HEK293T (cell line): ENCODE results near the gene DNER.

Experiments
- CTCF ChIA-PET: fragments of 350-600 bp; formaldehyde crosslinking; extraction: SDS; loops from one replicate; lab custom pipeline; 2021; ENCODE audit warnings: antibody characterized with exemption, inconsistent platforms; lab: Yijun Ruan, JAX
- POLR2A ChIA-PET: fragments of 350-600 bp; formaldehyde crosslinking; extraction: SDS; loops from one replicate; lab custom pipeline; 2020; ENCODE audit warnings: antibody characterized with exemption, inconsistent platforms; lab: Yijun Ruan, JAX
- DNase-seq: peaks from one replicate; pipeline ENCODE4 v3.0.0; 2012; ENCODE audit warnings: mixed read lengths; ENCODE audit errors: extremely low spot score
- ARNT ChIP-seq: fragments of 450-650 bp; IDR thresholded peaks from 2 replicates; pipeline ENCODE4 v1.6.1; 2017; ENCODE audit warnings: mild to moderate bottlenecking
- BHLHE40 ChIP-seq: fragments of 450-650 bp; IDR thresholded peaks from 2 replicates; pipeline ENCODE4 v1.6.1; 2016; ENCODE audit warnings: mild to moderate bottlenecking, moderate library complexity, borderline replicate concordance
- CTBP1 ChIP-seq: fragments of 450-650 bp; IDR thresholded peaks from 2 replicates; pipeline ENCODE4 v1.6.1; 2016; ENCODE audit warnings: borderline replicate concordance
- ELF4 ChIP-seq: fragments of 450-650 bp; IDR thresholded peaks from 2 replicates; pipeline ENCODE4 v1.6.1; 2017; ENCODE audit warnings: antibody characterized with exemption
- FOXA1 ChIP-seq: fragments of 450-650 bp; IDR thresholded peaks from 2 replicates; pipeline ENCODE4 v1.6.1; 2016; ENCODE audit warnings: mild to moderate bottlenecking
- FOXK2 ChIP-seq: fragments of 450-650 bp; IDR thresholded peaks from 2 replicates; pipeline ENCODE4 v1.6.1; 2016; ENCODE audit warnings: mild to moderate bottlenecking
- FOXM1 ChIP-seq: fragments of 450-650 bp; IDR thresholded peaks from 2 replicates; pipeline ENCODE4 v1.6.1; 2017; ENCODE audit warnings: mild to moderate bottlenecking, borderline replicate concordance
- HDGF ChIP-seq: fragments of 450-650 bp; IDR thresholded peaks from 2 replicates; pipeline ENCODE4 v1.6.1; 2017; ENCODE audit warnings: antibody characterized with exemption, borderline replicate concordance
- L3MBTL2 ChIP-seq: fragments of 450-650 bp; conservative IDR thresholded peaks from 2 replicates; pipeline ENCODE4 v1.6.1; 2016; ENCODE audit warnings: mild to moderate bottlenecking
- LEF1 ChIP-seq: fragments of 450-650 bp; IDR thresholded peaks from 2 replicates; pipeline ENCODE4 v1.6.1; 2017; ENCODE audit warnings: mild to moderate bottlenecking, borderline replicate concordance
- NFRKB ChIP-seq: fragments of 450-650 bp; IDR thresholded peaks from 2 replicates; pipeline ENCODE4 v1.6.1; 2016; ENCODE audit warnings: mild to moderate bottlenecking, moderate library complexity
- SP1 ChIP-seq: fragments of 450-650 bp; IDR thresholded peaks from 2 replicates; pipeline ENCODE4 v1.6.1; 2017
- SUZ12 ChIP-seq: fragments of 450-650 bp; IDR thresholded peaks from 2 replicates; pipeline ENCODE4 v1.6.1; 2016; ENCODE audit warnings: mild to moderate bottlenecking
- TARDBP ChIP-seq: fragments of 450-650 bp; IDR thresholded peaks from 2 replicates; pipeline ENCODE4 v1.6.1; 2016
- ZNF384 ChIP-seq: fragments of 450-650 bp; IDR thresholded peaks from 2 replicates; pipeline ENCODE4 v1.6.1; 2016
- TF ChIP-seq, protein P1 (sequence below): fragments of 450-650 bp; IDR thresholded peaks from 2 replicates; pipeline ENCODE4 v1.6.1; 2016

Gene DNER

GRCh38 chr2:229740279-229740678, 25.9 kb upstream of the DNER start:
- TF ChIP-seq SP1: no peak
- TF ChIP-seq FOXK2: no peak
- TF ChIP-seq ELF4: no peak
- TF ChIP-seq SUZ12: no peak
- no peak for TF ChIP-seq NFRKB
- no peak for TF ChIP-seq CTBP1
- TF ChIP-seq, protein P1, sequence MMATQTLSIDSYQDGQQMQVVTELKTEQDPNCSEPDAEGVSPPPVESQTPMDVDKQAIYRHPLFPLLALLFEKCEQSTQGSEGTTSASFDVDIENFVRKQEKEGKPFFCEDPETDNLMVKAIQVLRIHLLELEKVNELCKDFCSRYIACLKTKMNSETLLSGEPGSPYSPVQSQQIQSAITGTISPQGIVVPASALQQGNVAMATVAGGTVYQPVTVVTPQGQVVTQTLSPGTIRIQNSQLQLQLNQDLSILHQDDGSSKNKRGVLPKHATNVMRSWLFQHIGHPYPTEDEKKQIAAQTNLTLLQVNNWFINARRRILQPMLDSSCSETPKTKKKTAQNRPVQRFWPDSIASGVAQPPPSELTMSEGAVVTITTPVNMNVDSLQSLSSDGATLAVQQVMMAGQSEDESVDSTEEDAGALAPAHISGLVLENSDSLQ: no peak
- no peak for TF ChIP-seq ARNT
- TF ChIP-seq ZNF384: no peak
- TF ChIP-seq BHLHE40: no peak
- no peak for TF ChIP-seq TARDBP
- TF ChIP-seq L3MBTL2: no peak
- TF ChIP-seq FOXA1: no peak
- TF ChIP-seq FOXM1: no peak
- no peak for TF ChIP-seq LEF1
- TF ChIP-seq HDGF: no peak
- CTCF ChIA-PET: no interaction called here
- POLR2A ChIA-PET: no interaction called here
- no peak for DNase-seq

- TF ChIP-seq FOXK2: no peak
- TF ChIP-seq LEF1: no peak
- no peak for TF ChIP-seq FOXM1
- no peak for TF ChIP-seq ARNT
- TF ChIP-seq FOXA1: no peak
- no peak for TF ChIP-seq TARDBP
- TF ChIP-seq SUZ12: no peak
- no peak for TF ChIP-seq ELF4
- TF ChIP-seq CTBP1: no peak
- TF ChIP-seq SP1: no peak
- TF ChIP-seq HDGF: no peak
- TF ChIP-seq BHLHE40: no peak
- TF ChIP-seq ZNF384: no peak
- no peak for TF ChIP-seq NFRKB
- no peak for TF ChIP-seq L3MBTL2
- TF ChIP-seq, protein P1: no peak
- POLR2A ChIA-PET: no interaction called here
- CTCF ChIA-PET: no interaction called here
- no peak for DNase-seq
Measured at GRCh38 chr2:229738024-229738625, 23.8 kb upstream of the DNER start.

DNA sequence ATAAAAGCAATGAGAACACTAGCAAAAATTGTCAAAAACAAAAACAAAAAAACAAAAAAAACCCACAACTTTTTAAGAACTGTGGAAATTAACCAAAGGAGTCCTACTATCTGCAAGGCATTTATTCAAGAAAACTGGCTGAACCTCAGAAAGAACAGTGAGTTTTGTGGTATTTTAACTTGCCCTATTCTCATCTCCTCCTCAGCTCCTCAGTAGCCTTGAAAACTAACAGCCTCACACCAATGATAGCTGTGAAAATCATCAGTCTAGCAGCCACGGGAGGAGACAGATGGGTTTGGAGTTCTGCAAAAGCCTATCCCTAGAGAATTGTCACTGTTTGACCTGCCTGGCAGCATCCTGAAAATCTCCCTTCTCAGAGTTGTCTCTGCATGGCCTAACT, 20.1 kb upstream of the DNER start:
- ChIA-PET POLR2A (no interaction called here), CTCF (no interaction called here)
- TF ChIP-seq LEF1 (no peak), NFRKB (no peak), FOXA1 (no peak), SP1 (no peak), SUZ12 (no peak), BHLHE40 (no peak), HDGF (no peak), ELF4 (no peak), FOXM1 (no peak), TARDBP (no peak), L3MBTL2 (no peak), FOXK2 (no peak), ZNF384 (no peak), CTBP1 (no peak)
- TF ChIP-seq, protein P1: no peak
- no peak for DNase-seq

- no peak for TF ChIP-seq NFRKB
- no peak for TF ChIP-seq FOXM1
- TF ChIP-seq ELF4: no peak
- no peak for TF ChIP-seq FOXA1
- TF ChIP-seq ARNT: no peak
- no peak for TF ChIP-seq LEF1
- TF ChIP-seq CTBP1: no peak
- ChIA-PET POLR2A (no interaction called here), CTCF (no interaction called here)
- no peak for DNase-seq
Measured at GRCh38 chr2:229733611-229734245, 19.4 kb upstream of the DNER start.

DNA sequence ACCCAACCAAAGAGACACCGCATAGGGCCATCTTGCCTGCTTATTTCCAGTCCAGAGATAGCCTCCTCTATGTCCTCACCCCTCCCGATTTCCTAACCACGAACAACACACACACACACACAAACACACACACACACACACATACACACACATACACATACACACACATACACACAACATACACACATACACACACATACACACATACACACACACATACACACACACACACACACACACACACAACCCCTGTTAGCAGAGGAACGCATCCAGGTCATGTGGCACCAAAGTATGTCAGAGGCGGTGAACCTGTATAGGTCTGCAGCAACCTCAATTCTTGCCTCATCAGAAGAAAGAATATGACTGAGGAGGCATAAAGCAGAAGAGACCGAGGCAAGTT, 18.5 kb upstream of the DNER start:
- TF ChIP-seq ARNT: no peak
- TF ChIP-seq, protein P1: no peak
- no peak for TF ChIP-seq FOXK2
- TF ChIP-seq ELF4: no peak
- TF ChIP-seq LEF1: no peak
- TF ChIP-seq SP1: no peak
- no peak for TF ChIP-seq SUZ12
- no peak for TF ChIP-seq NFRKB
- TF ChIP-seq FOXA1: no peak
- TF ChIP-seq BHLHE40: no peak
- TF ChIP-seq TARDBP: no peak
- no peak for TF ChIP-seq ZNF384
- TF ChIP-seq L3MBTL2: no peak
- no peak for TF ChIP-seq FOXM1
- TF ChIP-seq CTBP1: no peak
- TF ChIP-seq HDGF: no peak
- no peak for DNase-seq
- ChIA-PET POLR2A (no interaction called here), CTCF (no interaction called here)
